ENCODE results near the gene BEND3. TPM values are rescaled to one million over a fixed set of nuclear protein-coding genes. Genes with fewer than 3 reads are reported as not detected.

BEND3 gene
- polyA plus RNA-seq, 2 of the 4 experiments (the other 2 are of a cell fraction), result 2.2 to 2.3 TPM

- Histone ChIP-seq H3K4me2 (no peak overlapping the region), H3K27ac (no peak overlapping the region), H3K4me3 (no peak overlapping the region), H3K9me3 (no peaks in the 10 kb centered on the region), H3K4me1 (no peaks in the 10 kb centered on the region)
- 91% methylated on average over 9 of the region's 9 CpGs for WGBS (ENCODE audit: missing lambda C conversion rate)
- ATAC-seq (no peak), DNase-seq (ENCODE audit: low read depth in 1 of 2, low spot score in 1 of 2) (no peak), FAIRE-seq (no peak)
- TF ChIP-seq SREBF2 (IDR thresholded peaks at IDR 0.05), result no peak
- TF ChIP-seq CHD4 (IDR thresholded peaks at IDR 0.05; ENCODE audit: borderline replicate concordance), result no peak
- TF ChIP-seq EHF (CRISPR knock-in tag; IDR thresholded peaks at IDR 0.05), result no peak
- no peak for TF ChIP-seq RARB (CRISPR knock-in tag; IDR thresholded peaks at IDR 0.05)
- TF ChIP-seq RFX5 (IDR thresholded peaks at IDR 0.05), result no peak
- no peak for TF ChIP-seq NPAS2 (CRISPR knock-in tag; IDR thresholded peaks at IDR 0.05; ENCODE audit: borderline replicate concordance)
- no peak for TF ChIP-seq NR3C1 (IDR thresholded peaks at IDR 0.05)
- TF ChIP-seq ZSCAN20 (CRISPR knock-in tag; IDR thresholded peaks at IDR 0.05), result no peak
- no peak for TF ChIP-seq RCOR1 (IDR thresholded peaks at IDR 0.05; ENCODE audit: low read depth, low read length)
- no peak for TF ChIP-seq ZNF302 (CRISPR knock-in tag; IDR thresholded peaks at IDR 0.05)
- TF ChIP-seq GATA3 (IDR thresholded peaks at IDR 0.05; ENCODE audit: borderline replicate concordance), result no peak
- TF ChIP-seq MAX (IDR thresholded peaks at IDR 0.05), result no peak
- no peak for TF ChIP-seq FOSL2 (IDR thresholded peaks at IDR 0.05)
- no peak for TF ChIP-seq FOSL2 (CRISPR knock-in tag; IDR thresholded peaks at IDR 0.05)
- no peak for TF ChIP-seq EHMT2 (IDR thresholded peaks at IDR 0.05; ENCODE audit: low read depth)
- no peak for TF ChIP-seq SMC3 (IDR thresholded peaks at IDR 0.05)
- no peak for TF ChIP-seq JUN (IDR thresholded peaks at IDR 0.05)
- CTCF ChIA-PET, result interaction anchor here (0.8 kb wide), 1 partner anchor 12 kb away, joined by 4 read pairs; no protein-coding TSS in a partner anchor
- POLR2A ChIA-PET, result no interaction called here
These were observed 13.5 kb downstream of the BEND3 start for GRCh38 chr6:107101686-107102413.

GRCh38 chr6:107101211-107101610 lies 14.1 kb downstream of the BEND3 start:
- no peak overlapping the region for H3K4me2 ChIP-seq
- CTCF ChIA-PET, result no interaction called here
- no peak for DNase-seq (ENCODE audit: low read depth in 1 of 2, low spot score in 1 of 2)
- H3K27ac ChIP-seq, result no peak overlapping the region
- TF ChIP-seq MAZ (IDR thresholded peaks at IDR 0.05; ENCODE audit: borderline replicate concordance, low read depth, low read length) (no peak), RCOR1 (IDR thresholded peaks at IDR 0.05; ENCODE audit: low read depth, low read length) (no peak), ZFP36 (IDR thresholded peaks at IDR 0.05; ENCODE audit: borderline replicate concordance, partially characterized antibody) (no peak), CBX2 (IDR thresholded peaks at IDR 0.05; ENCODE audit: borderline replicate concordance, low read depth) (no peak), HES2 (IDR thresholded peaks at IDR 0.05) (no peak), ATOH8 (CRISPR knock-in tag; IDR thresholded peaks at IDR 0.05; ENCODE audit: low read depth) (no peak), CBX8 (IDR thresholded peaks at IDR 0.05) (no peak), ZNF302 (CRISPR knock-in tag; IDR thresholded peaks at IDR 0.05) (no peak), EP300 (IDR thresholded peaks at IDR 0.05) (no peak), HMGXB4 (CRISPR knock-in tag; IDR thresholded peaks at IDR 0.05; ENCODE audit: borderline replicate concordance) (no peak), NFE2L2 (conservative IDR thresholded peaks at IDR 0.05; ENCODE audit: low read length) (no peak), GATA3 (IDR thresholded peaks at IDR 0.05; ENCODE audit: borderline replicate concordance) (no peak), BHLHE40 (IDR thresholded peaks at IDR 0.05; ENCODE audit: low read depth, low read length) (no peak), NR3C1 (IDR thresholded peaks at IDR 0.05) (no peak), TP53 (CRISPR knock-in tag; IDR thresholded peaks at IDR 0.05) (no peak), BCL3 (IDR thresholded peaks at IDR 0.05) (no peak), E2F6 (IDR thresholded peaks at IDR 0.05; ENCODE audit: borderline replicate concordance, low read depth) (no peak), MYC (IDR thresholded peaks at IDR 0.05; ENCODE audit: borderline replicate concordance, low read length) (no peak), ZC3H11A (IDR thresholded peaks at IDR 0.05) (no peak)
- POLR2A ChIA-PET, result no interaction called here
- no peaks in the 10 kb centered on the region for H3K9me3 ChIP-seq
- no peak overlapping the region for H3K4me3 ChIP-seq
- FAIRE-seq, result no peak
- H3K4me1 ChIP-seq, result no peaks in the 10 kb centered on the region
- ATAC-seq, result no peak
